Renal cortical epithelial cell (primary cell): ENCODE data around the gene ISLR. TPM values are rescaled to one million over a fixed set of nuclear protein-coding genes. Genes with fewer than 3 reads are reported as not detected.

Experiments
- DNase-seq: peaks from one replicate; pipeline ENCODE4 v3.0.0-alpha.2; 2011; ENCODE audit warnings: low read depth
- total RNA-seq: library from RNA; depleted of rRNA; stranded (reverse); fragments of >200 nt; gene quantifications from 2 replicates; pipeline ENCODE4 v1.2.3, GENCODE V29; 2014

ISLR gene
- total RNA-seq, 1 donor from 2014 or later, result 0.30 TPM

DNA sequence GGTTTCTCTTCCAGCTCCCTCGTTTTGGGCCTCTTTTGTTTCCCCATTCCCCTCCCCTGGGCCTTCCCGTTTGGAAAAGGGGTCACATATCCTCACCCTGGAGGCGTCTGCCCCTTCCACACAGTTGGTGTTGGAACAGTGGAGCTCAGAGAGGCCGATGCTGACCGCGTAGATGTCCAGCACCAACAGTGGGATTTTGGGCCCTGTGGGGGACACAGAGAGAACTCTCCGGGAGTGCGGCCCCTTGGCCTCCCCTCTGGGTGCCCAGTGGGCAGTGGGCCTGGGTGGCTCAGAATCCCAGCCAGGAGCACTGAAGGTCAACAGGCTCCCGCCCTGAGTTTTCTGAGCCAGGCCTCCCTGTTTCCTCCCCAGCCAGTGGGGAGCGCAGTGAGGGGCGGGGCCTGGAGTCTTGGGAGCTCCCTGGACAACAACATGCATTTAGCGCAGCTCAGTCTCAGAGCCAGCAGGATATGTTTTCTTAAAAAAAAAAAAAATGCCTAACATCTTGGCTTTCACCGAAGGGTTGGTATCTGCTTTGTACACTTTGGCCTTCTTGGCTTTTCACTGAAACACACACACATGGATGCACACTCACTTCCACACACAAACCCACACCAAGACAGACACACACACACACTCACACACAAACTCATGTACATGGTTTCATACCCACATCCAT, 670 bp upstream of the ISLR start:
- DNase-seq, result no peak

DNA sequence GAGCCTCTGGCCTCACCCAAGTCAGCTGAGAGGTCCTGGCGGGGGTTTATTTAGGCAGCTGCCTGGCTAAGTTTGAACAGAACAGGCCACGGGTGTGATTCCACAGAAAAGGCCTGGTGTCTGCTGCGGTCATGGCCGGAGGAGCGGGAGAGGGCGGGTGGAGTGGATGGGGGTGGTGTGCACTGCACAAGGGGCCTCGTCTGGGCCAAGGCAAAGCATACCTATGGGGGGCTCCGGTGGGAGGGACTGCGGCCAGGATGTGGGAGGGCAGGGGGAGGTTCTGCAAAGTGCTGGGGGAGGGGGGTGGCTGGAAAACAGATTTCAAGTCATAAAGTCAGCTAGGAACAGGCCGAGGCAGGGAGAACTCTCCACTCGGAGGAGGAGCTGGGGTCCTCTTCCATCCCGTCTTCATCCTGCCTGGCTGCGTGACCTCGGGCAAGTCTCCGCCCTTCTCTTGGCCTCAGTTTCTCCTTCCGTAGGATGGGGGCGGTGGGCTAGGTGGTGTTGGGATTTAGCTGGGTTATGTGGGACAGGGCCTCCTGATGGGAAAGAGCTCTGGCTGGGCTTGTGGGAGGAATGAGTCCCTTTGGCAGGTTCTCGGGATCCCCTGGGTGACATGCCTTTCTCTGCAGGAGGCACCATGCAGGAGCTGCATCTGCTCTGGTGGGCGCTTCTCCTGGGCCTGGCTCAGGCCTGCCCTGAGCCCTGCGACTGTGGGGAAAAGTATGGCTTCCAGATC, 878 bp downstream of the ISLR start:
- DNase-seq, result no peak

DNA sequence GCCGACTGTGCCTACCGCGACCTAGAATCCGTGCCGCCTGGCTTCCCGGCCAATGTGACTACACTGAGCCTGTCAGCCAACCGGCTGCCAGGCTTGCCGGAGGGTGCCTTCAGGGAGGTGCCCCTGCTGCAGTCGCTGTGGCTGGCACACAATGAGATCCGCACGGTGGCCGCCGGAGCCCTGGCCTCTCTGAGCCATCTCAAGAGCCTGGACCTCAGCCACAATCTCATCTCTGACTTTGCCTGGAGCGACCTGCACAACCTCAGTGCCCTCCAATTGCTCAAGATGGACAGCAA, 1.4 kb downstream of the ISLR start:
- DNase-seq, result no peak

DNA sequence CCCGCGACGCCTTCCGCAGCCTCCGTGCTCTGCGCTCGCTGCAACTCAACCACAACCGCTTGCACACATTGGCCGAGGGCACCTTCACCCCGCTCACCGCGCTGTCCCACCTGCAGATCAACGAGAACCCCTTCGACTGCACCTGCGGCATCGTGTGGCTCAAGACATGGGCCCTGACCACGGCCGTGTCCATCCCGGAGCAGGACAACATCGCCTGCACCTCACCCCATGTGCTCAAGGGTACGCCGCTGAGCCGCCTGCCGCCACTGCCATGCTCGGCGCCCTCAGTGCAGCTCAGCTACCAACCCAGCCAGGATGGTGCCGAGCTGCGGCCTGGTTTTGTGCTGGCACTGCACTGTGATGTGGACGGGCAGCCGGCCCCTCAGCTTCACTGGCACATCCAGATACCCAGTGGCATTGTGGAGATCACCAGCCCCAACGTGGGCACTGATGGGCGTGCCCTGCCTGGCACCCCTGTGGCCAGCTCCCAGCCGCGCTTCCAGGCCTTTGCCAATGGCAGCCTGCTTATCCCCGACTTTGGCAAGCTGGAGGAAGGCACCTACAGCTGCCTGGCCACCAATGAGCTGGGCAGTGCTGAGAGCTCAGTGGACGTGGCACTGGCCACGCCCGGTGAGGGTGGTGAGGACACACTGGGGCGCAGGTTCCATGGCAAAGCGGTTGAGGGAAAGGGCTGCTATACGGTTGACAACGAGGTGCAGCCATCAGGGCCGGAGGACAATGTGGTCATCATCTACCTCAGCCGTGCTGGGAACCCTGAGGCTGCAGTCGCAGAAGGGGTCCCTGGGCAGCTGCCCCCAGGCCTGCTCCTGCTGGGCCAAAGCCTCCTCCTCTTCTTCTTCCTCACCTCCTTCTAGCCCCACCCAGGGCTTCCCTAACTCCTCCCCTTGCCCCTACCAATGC, 2.0 kb downstream of the ISLR start:
- no peak for DNase-seq

DNA sequence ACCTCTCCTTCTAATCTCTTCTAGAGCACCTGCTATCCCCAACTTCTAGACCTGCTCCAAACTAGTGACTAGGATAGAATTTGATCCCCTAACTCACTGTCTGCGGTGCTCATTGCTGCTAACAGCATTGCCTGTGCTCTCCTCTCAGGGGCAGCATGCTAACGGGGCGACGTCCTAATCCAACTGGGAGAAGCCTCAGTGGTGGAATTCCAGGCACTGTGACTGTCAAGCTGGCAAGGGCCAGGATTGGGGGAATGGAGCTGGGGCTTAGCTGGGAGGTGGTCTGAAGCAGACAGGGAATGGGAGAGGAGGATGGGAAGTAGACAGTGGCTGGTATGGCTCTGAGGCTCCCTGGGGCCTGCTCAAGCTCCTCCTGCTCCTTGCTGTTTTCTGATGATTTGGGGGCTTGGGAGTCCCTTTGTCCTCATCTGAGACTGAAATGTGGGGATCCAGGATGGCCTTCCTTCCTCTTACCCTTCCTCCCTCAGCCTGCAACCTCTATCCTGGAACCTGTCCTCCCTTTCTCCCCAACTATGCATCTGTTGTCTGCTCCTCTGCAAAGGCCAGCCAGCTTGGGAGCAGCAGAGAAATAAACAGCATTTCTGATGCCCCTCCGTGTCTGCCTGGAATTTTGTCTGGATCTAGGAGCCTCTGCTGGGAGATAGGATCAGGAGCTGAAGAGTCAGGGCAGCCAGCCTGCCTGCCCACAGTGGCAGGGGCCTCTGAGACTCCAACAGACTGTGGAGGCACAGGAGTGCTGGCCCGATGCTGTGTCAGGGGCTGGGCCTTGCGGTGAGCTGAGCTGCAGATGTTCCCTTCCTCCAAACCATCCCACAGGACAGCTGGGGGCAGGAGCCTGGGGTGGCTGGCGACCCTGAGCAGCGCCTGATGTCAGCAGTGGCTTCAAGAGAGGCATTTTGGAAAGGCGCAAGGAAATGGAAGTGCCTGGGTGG, 3.0 kb downstream of the ISLR start:
- no peak for DNase-seq

DNA sequence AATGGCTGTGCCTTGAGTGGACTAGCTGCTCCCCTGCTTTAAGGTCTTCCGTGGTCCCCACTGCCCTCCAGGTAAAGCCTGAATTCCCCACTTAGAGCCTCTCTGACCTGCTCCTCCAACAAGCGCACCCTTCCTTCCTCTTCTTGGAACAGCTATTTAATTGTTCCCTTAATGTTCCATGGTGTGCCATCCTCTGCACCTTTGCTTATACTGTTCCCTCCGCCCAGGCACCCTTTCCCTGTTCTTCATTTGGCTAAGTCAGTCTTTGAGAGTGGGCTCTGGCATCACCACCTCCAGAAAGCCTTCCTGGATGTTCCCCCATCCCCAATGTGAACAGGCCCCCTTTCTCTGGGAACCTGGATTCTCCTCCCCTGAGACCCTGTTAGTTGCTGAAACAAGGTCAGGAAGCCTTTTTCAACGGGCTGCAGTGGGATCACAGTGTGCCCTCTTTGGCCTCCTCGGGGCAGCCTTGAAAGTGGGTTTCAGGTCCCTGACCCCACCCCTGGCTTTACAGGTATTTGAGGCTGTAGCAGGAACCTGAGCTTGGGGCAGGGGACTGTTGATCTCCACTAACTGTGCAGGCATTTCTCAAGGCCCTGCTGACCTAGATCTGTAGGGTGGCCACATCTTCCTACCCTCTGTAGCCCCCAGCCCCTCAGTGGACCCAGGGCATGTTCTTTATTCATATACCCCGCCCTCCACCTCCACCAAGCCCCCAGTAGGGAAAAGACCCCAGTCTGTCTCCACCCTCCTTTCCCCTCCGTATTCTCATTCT, 5.0 kb downstream of the ISLR start:
- no peak for DNase-seq

DNA sequence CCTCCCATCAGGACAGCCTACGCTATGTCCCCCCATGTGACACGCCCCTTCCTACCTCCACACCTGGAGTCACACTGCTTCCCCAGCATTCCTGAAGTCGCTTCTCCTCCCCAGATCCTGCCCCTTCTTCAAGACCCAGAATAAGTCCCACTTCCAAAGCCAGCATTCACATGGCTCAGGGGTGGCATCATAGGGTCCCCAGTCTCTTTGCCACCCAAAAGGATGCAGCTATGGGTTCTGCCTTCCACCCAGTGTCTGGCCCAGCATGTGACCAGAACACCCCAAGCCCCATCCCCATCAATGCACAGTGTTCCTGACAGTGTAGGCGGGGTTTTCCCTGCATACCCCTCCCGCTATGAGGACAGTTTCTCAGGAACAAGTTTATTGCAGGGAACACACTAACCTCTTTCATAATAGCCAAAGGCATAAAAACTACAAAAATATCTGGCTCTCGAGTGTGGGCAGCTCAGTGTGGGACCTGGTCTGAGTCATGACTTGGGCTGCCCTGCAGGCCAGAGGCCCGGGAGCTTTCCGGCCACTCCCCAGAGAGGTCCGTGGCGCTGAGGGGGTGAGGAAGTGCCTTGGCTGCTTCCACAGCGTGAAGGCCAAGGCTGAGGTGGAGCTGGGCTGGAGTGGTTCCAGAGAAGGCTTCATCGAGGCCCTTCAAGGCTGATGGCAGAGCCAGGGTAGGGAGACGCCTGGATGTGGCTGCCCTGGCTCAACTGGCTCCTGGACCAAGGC, 5.8 kb downstream of the ISLR start:
- DNase-seq, result peak; percentile 96

DNA sequence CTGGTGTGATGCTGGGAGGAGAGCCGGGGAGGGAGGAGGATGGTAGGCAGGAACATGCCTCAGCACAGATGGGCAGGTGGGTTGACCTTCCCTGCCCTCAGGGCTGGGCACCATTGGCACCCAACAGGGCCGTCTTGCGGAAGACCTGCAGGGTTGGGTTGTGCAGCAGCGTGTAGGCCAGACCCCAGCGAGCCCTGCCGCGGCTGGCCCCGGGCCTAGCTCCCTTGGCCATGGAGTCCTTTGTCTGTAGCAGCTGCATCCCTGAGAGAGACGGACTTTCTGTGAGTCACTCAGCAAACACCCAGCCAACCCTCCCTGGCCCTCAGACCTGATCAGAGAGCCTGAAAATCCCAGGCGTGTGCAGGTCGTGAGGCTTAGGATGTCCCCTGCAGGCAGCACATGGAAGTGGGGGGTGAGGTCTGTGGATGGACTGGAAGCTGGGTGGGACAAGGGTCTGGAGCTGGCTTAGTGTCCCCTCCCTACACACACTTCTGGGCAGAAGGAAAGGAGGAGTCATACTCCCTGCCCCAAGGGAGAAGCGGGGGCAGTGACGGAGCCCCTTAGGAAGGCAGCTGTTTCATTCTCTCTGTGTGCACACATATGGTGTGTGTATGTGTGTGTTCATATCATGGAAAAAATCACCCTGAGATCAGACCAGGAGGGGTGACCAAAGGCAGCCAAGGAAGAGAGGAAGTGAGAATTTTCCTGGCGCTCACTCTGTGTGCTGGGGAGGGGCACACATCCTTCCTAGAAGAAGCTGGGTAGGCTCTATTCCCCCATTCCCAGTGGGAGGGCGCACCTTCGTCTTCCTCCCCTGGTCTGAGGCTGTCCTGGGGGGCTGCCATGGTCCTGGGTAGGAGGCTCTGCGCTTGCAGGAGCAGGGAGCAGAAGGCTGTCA, 6.7 kb downstream of the ISLR start:
- DNase-seq, result no peak

DNA sequence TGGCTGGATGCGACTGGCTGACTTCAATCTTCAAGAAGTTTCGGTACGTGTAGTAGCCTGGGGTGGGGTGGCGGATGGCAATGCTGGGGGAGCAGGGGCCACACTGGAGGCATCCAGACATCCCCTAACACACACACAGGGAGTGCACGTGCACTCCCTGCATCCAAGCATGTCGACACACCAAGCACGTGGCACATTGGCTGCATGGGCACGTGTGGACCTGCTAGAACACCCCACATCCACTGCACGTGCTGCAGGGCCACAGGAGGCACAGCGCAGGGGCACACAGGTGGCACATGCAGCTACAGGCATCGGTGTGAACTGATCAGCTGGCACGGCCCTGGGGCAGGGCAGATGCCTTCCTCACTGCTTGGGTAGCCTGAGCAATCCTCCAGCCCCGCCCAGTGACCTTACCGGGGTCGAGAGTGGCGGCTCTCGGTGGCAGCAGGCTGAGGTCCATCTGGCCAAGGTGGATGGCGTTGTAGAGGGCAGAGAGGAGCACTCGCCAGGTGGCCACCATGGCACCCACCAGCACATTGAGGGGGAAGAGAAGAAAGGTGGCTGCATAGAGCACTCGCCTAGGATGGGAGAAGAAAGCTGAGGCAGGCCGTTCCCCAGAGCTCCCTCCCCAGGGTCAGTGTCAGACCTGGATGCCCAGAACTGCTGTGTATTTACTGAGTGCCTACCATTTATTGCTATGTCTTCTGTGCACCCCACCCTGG, 7.5 kb downstream of the ISLR start:
- DNase-seq, result no peak

DNA sequence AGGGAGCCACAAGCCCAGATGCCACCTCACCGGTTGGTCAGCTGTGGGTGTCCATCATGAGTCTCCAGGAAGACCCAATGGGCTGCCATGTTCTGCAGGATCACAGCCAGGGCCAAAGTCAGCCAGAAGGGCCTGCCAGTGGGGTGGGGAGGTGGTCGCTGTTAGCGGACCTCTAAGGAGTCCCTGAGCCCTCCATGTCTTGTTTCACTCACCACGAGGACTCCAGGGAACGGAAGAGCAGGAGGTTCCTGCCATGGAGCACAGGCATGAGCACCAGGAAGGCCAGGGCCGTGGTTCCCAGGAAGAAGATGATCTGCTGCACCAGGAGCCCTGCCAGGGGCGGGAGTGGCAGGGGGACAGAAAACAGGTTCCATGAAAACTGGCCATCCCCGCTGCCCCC, 8.6 kb downstream of the ISLR start:
- no peak for DNase-seq

DNA sequence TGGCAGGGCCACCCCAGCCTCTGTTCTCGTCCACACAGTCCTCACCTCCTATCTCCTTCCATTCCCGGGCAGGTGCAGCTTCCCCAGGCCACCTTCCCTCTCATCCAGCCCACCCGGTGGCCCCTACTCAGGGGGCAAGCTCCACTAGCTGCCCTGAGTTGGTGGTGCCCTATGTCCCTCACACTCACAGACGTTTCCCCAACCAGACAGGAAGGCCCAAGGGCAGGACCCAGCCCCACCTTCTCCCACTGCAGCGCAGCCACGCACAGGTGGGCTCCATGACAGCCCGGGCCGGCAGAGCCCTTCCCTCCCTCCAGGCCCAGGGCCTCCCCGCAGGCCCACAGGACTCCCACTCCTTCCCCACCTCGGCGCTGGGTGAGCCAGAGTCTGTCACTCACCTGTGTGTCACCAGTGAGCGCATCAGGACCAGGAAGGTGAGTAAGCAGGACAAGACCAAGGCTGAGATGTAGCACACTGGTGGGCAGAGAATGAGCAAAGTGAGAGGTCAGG, 11.1 kb downstream of the ISLR start:
- no peak for DNase-seq

DNA sequence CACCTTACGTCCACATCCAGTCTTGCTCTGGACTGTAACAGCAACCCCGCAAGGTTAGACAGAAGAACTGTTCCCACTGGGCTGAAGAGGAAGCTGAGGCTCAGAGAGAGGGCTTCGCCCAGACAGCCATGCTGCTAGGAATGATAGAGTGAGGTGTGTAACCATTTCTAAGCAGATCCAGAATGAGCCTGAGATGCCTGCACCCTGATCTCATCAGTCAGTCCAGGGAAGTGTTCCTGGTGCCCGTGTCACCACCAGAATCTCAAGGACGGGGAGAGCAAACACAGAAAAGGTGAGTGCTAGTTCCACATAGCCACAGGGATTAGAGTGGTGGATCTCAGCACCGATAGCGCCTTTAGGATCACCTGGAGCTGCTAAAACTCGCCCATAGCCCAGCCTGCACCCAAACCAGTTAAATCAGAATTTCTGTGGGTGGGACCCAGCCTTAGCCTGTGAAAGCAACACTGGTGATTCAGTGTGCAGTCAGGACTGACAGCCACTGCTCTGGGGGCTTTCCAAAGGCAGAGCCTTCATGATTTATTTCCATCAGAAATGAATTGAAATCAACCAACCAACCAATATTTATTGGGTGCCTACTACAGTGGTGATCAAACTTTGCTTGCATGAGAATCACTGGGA, 12.3 kb downstream of the ISLR start:
- no peak for DNase-seq

DNA sequence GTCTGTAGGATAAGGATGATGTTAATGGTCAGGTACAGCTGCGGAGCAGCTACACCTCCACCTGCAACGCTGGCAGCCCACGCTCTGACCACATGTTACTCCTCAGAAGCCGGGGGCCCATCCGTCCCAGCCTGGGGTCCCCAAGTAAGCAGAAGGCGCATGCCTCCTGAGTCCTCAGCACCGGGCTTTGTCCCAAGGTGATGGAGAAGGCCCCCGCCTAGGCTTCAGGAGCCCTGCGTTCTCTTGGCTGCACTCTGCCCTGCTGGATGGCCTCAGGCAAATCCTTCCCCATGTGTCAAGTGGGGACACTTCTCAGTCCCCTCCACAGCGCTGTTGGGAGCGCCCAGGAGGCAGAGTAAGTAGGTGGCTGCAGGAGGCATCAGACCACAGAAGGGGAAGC, 14.7 kb downstream of the ISLR start:
- DNase-seq, result no peak

DNA sequence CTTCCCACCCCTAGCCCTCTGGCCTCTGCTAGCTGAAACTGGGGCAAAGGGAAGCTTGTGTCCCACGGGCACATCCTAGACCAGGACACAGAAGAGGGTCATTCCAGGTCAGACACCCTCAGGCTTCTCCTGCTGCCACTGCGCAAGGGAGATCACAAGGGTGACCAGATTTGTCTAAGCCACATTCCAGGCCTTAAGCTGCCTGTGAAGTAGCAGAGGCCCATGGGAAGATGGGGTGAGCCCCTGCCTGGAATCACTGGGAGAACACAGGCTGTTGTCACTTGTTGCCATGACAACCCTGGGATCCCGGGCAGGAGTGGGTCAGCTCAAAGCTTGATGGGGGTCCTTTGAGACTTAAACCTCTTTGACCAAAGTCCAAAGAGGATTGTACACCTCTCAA, 18.3 kb downstream of the ISLR start:
- DNase-seq, result no peak

DNA sequence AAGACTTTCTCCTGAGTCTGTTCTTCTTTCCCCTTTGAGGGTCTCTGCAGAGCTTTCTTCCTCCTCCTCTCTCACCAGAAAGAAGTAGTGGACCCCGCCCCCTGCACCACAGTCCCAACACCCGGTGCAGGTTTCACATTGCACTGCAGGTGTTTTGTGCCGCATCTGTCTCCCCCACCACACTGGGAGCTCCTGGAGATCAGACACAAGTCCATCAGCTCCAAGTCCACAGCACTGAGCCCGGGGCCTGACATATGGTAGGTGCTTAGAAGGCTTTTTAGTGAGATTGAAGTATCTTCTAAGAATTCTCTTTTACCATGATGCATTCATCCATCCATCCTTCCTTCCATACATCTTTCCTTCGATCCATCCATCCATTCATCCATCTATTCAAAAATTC, 19.2 kb downstream of the ISLR start:
- no peak for DNase-seq

DNA sequence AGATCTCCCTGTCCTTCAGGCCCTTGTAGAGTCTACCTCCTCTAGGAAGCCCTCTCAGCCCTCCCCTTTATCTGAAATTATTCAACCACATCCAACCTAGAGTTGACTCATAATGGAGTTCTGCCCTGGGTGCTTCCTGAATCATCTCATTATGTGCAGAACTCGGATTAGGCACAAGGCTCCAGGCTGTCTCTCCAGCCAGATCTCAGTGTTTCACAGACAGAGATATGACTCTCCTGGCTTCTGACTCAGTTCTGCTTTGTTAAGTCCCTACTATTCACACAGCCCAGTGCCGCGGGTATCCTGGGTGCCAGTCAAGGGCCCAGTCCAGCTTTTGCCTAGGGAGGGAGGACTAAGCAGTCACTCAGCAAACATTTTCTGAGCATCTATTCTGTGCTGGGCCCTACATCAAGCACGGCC, 19.8 kb downstream of the ISLR start:
- peak; percentile 98 for DNase-seq

DNA sequence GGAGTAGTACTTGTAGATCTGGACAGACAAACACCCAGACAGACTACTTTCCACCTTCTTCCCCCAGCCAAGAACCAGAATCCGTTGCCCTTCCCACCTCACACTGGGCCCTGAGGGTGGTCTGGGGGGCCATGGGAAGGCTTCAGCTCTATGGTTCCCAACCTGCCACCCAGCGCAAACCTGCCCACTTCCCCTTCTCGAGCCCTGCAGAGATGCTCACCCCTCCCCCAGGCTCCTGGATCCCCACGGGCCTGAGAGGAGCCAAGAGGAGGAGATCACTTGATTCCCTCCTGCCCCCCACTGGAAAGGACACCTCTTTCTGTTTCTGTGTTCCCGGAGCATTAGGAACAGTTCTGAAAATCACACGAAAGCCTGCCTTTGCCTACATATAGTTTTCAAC, 20.4 kb downstream of the ISLR start:
- DNase-seq, result no peak
